SK-N-SH (cell line): ENCODE measurements around the gene UTP14C.

Experiments
- EP300 ChIP-seq, 2 experiments: IDR thresholded peaks; 2 replicates each; pipeline versions ENCODE4 v1.4.0 to v1.6.1; 2012; ENCODE audit warnings: borderline replicate concordance in 1 of 2, low read depth in 1 of 2, low read length in 1 of 2
- EZH2phosphoT487 ChIP-seq: fragments of 200-600 bp; sonication (generic); IDR thresholded peaks from 2 replicates; pipeline ENCODE4 v1.6.1; 2017; ENCODE audit warnings: low read depth, mixed run types, mild to moderate bottlenecking, antibody characterized with exemption, moderate library complexity, borderline replicate concordance
- MAX ChIP-seq: IDR thresholded peaks from 2 replicates; pipeline ENCODE4 v1.4.0; 2012; ENCODE audit warnings: low read depth
- NRF1 ChIP-seq: IDR thresholded peaks from 2 replicates; pipeline ENCODE4 v1.6.1; 2012; ENCODE audit warnings: low read depth, mild to moderate bottlenecking, low read length
- POLR2AphosphoS5 ChIP-seq: IDR thresholded peaks from 2 replicates; pipeline ENCODE4 v1.6.1; 2012; ENCODE audit warnings: low read depth, low read length
- SIN3A ChIP-seq: IDR thresholded peaks from 2 replicates; pipeline ENCODE4 v1.6.1; 2012; ENCODE audit warnings: low read depth, mild to moderate bottlenecking, low read length, moderate library complexity, borderline replicate concordance
- TAF1 ChIP-seq: IDR thresholded peaks from 2 replicates; pipeline ENCODE4 v1.6.1; 2012; ENCODE audit warnings: low read depth, mild to moderate bottlenecking, low read length, moderate library complexity, borderline replicate concordance
- TEAD4 ChIP-seq: IDR thresholded peaks from 2 replicates; pipeline ENCODE4 v1.4.0; 2012; ENCODE audit warnings: mild to moderate bottlenecking, borderline replicate concordance; ENCODE audit not compliant: insufficient read depth
- TF ChIP-seq, protein P1 (sequence below): fragments of 200-600 bp; sonication (generic); IDR thresholded peaks from 2 replicates; pipeline ENCODE4 v1.6.1; 2017; ENCODE audit warnings: antibody characterized with exemption, mild to moderate bottlenecking, moderate library complexity
- TF ChIP-seq, protein P2 (sequence below): fragments of 150-350 bp; IDR thresholded peaks from 2 replicates; pipeline ENCODE4 v1.6.1; 2017; ENCODE audit warnings: antibody characterized with exemption, low read length, low read depth, borderline replicate concordance

- TF ChIP-seq MAX (no peak), TAF1 (no peak), SIN3A (no peak), EP300 (IDR thresholded peaks at IDR 0.05; ENCODE audit: borderline replicate concordance in 1 of 2, low read depth in 1 of 2, low read length in 1 of 2) (no peak), POLR2AphosphoS5 (no peak), NRF1 (no peak), TEAD4 (no peak), EZH2phosphoT487 (no peak)
- TF ChIP-seq, protein P1, sequence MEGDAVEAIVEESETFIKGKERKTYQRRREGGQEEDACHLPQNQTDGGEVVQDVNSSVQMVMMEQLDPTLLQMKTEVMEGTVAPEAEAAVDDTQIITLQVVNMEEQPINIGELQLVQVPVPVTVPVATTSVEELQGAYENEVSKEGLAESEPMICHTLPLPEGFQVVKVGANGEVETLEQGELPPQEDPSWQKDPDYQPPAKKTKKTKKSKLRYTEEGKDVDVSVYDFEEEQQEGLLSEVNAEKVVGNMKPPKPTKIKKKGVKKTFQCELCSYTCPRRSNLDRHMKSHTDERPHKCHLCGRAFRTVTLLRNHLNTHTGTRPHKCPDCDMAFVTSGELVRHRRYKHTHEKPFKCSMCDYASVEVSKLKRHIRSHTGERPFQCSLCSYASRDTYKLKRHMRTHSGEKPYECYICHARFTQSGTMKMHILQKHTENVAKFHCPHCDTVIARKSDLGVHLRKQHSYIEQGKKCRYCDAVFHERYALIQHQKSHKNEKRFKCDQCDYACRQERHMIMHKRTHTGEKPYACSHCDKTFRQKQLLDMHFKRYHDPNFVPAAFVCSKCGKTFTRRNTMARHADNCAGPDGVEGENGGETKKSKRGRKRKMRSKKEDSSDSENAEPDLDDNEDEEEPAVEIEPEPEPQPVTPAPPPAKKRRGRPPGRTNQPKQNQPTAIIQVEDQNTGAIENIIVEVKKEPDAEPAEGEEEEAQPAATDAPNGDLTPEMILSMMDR, result no peak
- TF ChIP-seq, protein P2, sequence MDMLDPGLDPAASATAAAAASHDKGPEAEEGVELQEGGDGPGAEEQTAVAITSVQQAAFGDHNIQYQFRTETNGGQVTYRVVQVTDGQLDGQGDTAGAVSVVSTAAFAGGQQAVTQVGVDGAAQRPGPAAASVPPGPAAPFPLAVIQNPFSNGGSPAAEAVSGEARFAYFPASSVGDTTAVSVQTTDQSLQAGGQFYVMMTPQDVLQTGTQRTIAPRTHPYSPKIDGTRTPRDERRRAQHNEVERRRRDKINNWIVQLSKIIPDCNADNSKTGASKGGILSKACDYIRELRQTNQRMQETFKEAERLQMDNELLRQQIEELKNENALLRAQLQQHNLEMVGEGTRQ, result no peak
These were observed 43.1 kb upstream of the UTP14C start for GRCh38 chr13:51981355-51981754.
